H1 (cell line): ENCODE data around the gene EZH1. TPM values are rescaled to one million over a fixed set of nuclear protein-coding genes. Genes with fewer than 3 reads are reported as not detected.

Source experiments
- CTCF ChIA-PET: fragments of 300-600 bp; sonication (Branson Sonifier 250); formaldehyde crosslinking; loops from one replicate; lab custom pipeline; 2021; ENCODE audit not compliant: partially characterized antibody; lab: Charles Lee
- POLR2A ChIA-PET: fragments of 300-600 bp; sonication (Branson Sonifier 250); formaldehyde crosslinking; loops from one replicate; lab custom pipeline; 2021; ENCODE audit warnings: inconsistent platforms; ENCODE audit not compliant: partially characterized antibody; lab: Charles Lee
- DNase-seq, 2 experiments: peaks; one replicate each; pipeline versions ENCODE4 v3.0.0 to v3.0.0-alpha.2; 2010 to 2022; ENCODE audit warnings: low spot score in 2 of 2, low read depth in 1 of 2, mixed read lengths in 1 of 2
- FAIRE-seq: peaks from 2 replicates; lab custom pipeline; 2011; peaks lifted over from hg19 to GRCh38; lab: Jason Lieb, UNC
- H2AFZ ChIP-seq: 2 replicates; pipeline ENCODE4 v1.8.1; 2012; ENCODE audit warnings: low read length, inconsistent platforms
- H2AK5ac ChIP-seq: 2 replicates; pipeline ENCODE4 v1.6.1; 2013; ENCODE audit warnings: low read depth, low read length
- H2BK120ac ChIP-seq: replicated peaks from 2 replicates; pipeline ENCODE3; 2013; ENCODE audit warnings: low read depth, low read length, inconsistent platforms
- H2BK12ac ChIP-seq: 2 replicates; pipeline ENCODE4 v1.6.1; 2013; ENCODE audit warnings: low read depth, low read length
- H2BK15ac ChIP-seq: 2 replicates; pipeline ENCODE4 v1.6.1; 2013; ENCODE audit warnings: low read length
- H2BK20ac ChIP-seq: 2 replicates; pipeline ENCODE4 v1.6.1; 2013; ENCODE audit warnings: low read length
- H2BK5ac ChIP-seq: 2 replicates; pipeline ENCODE4 v1.6.1; 2013; ENCODE audit warnings: low read depth, low read length
- H3K14ac ChIP-seq: 2 replicates; pipeline ENCODE4 v1.6.1; 2013; ENCODE audit warnings: inconsistent platforms; ENCODE audit not compliant: insufficient read length
- H3K18ac ChIP-seq: 2 replicates; pipeline ENCODE4 v1.6.1; 2013; ENCODE audit warnings: low read length; ENCODE audit errors: extremely low read depth
- H3K23ac ChIP-seq: 2 replicates; pipeline ENCODE4 v1.6.1; 2013; ENCODE audit warnings: inconsistent platforms; ENCODE audit not compliant: insufficient read length
- H3K23me2 ChIP-seq: 2 replicates; pipeline ENCODE4 v1.6.1; 2013; ENCODE audit warnings: low read depth, low read length
- H3K27ac ChIP-seq: 2 replicates; pipeline ENCODE4 v1.6.1; 2011; ENCODE audit warnings: low read depth, low read length, inconsistent platforms
- H3K27me3 ChIP-seq, 4 experiments: replicated peaks in 1 of 4; 1 replicate in 1 of 4; 2 replicates in 3 of 4; pipeline versions ENCODE4 v1.6.1 to v1.8.1; 2011 to 2013; ENCODE audit warnings: low read length in 3 of 4, mild to moderate bottlenecking in 3 of 4, inconsistent platforms in 2 of 4, mixed read lengths in 2 of 4, moderate library complexity in 1 of 4; ENCODE audit not compliant: control insufficient read depth in 3 of 4, insufficient read depth in 3 of 4; ENCODE audit errors: extremely low read depth in 1 of 4
- H3K36me3 ChIP-seq, 4 experiments: 2 replicates each; pipeline versions ENCODE4 v1.6.1 to v1.8.1; 2011 to 2013; ENCODE audit warnings: mild to moderate bottlenecking in 4 of 4, low read length in 3 of 4, moderate library complexity in 2 of 4, control low read depth in 1 of 4, inconsistent platforms in 1 of 4; ENCODE audit not compliant: insufficient read depth in 4 of 4, control insufficient read depth in 2 of 4
- H3K4ac ChIP-seq: replicated peaks from 2 replicates; pipeline ENCODE3; 2013; ENCODE audit warnings: low read length, low read depth, mixed read lengths, inconsistent platforms; ENCODE audit not compliant: insufficient read length
- H3K4me1 ChIP-seq, 4 experiments: replicated peaks in 1 of 4; 1 replicate in 1 of 4; 2 replicates in 3 of 4; pipeline versions ENCODE4 v1.6.1 to v1.8.1; 2011 to 2013; ENCODE audit warnings: low read length in 3 of 4, inconsistent platforms in 2 of 4, mixed read lengths in 1 of 4; ENCODE audit not compliant: insufficient read depth in 4 of 4, control insufficient read depth in 3 of 4
- H3K4me2 ChIP-seq, 2 experiments: 2 replicates each; pipeline versions ENCODE4 v1.6.1 to v1.8.1; 2011 to 2013; ENCODE audit warnings: low read depth in 2 of 2, low read length in 2 of 2, control low read depth in 1 of 2, inconsistent platforms in 1 of 2, mild to moderate bottlenecking in 1 of 2; ENCODE audit not compliant: insufficient read depth in 1 of 2
- H3K4me3 ChIP-seq, 4 experiments: fragments of 200-600, 300-600 bp in 1 of 4; sonication (generic), shearing (Covaris generic), sonication (Bioruptor Twin) in 1 of 4; 2 replicates each; pipeline versions ENCODE4 v1.5.1 to v1.8.1; 2011 to 2016; ENCODE audit warnings: low read length in 4 of 4, low read depth in 3 of 4, control low read depth in 2 of 4, inconsistent platforms in 2 of 4, mild to moderate bottlenecking in 2 of 4, mixed read lengths in 1 of 4, moderate library complexity in 1 of 4; ENCODE audit not compliant: insufficient read depth in 2 of 4; ENCODE audit errors: extremely low read depth in 1 of 4
- H3K56ac ChIP-seq: replicated peaks from 2 replicates; pipeline ENCODE3; 2013; ENCODE audit warnings: low read depth, mild to moderate bottlenecking, mixed read lengths, low read length, inconsistent platforms; ENCODE audit not compliant: insufficient read length
- H3K79me1 ChIP-seq: 2 replicates; pipeline ENCODE4 v1.6.1; 2013; ENCODE audit warnings: low read depth, low read length, control low read depth
- H3K79me2 ChIP-seq, 2 experiments: 2 replicates each; pipeline versions ENCODE4 v1.6.1 to v1.8.1; 2012 to 2013; ENCODE audit warnings: low read length in 2 of 2, mild to moderate bottlenecking in 2 of 2, inconsistent platforms in 1 of 2; ENCODE audit not compliant: insufficient read depth in 2 of 2, control insufficient read depth in 1 of 2
- H3K9ac ChIP-seq, 4 experiments: replicated peaks in 1 of 4; 1 replicate in 1 of 4; 2 replicates in 3 of 4; pipeline versions ENCODE4 v1.6.1 to v1.8.1; 2011 to 2013; ENCODE audit warnings: low read depth in 3 of 4, low read length in 3 of 4, control low read depth in 2 of 4, mild to moderate bottlenecking in 2 of 4, moderate library complexity in 2 of 4, inconsistent platforms in 1 of 4; ENCODE audit errors: extremely low read depth in 1 of 4
- H3K9me3 ChIP-seq, 2 experiments: 2 replicates each; pipeline versions ENCODE4 v1.6.1 to v1.8.1; 2012 to 2013; ENCODE audit warnings: mild to moderate bottlenecking in 2 of 2, moderate library complexity in 2 of 2, control low read depth in 1 of 2, inconsistent platforms in 1 of 2, low read depth in 1 of 2, low read length in 1 of 2, mixed read lengths in 1 of 2; ENCODE audit not compliant: insufficient read depth in 2 of 2
- H4K20me1 ChIP-seq, 2 experiments: replicated peaks in 1 of 2; 2 replicates each; pipeline versions ENCODE3 to v1.8.1; 2011 to 2013; ENCODE audit warnings: inconsistent platforms in 2 of 2, low read length in 2 of 2, mild to moderate bottlenecking in 1 of 2; ENCODE audit not compliant: insufficient read depth in 2 of 2, control insufficient read depth in 1 of 2
- H4K5ac ChIP-seq: 2 replicates; pipeline ENCODE4 v1.6.1; 2013; ENCODE audit warnings: low read length, low read depth, mixed read lengths, inconsistent platforms; ENCODE audit not compliant: insufficient read length
- H4K8ac ChIP-seq: 2 replicates; pipeline ENCODE4 v1.8.0; 2013; ENCODE audit warnings: mild to moderate bottlenecking, moderate library complexity, low read length, inconsistent platforms; ENCODE audit not compliant: insufficient read depth; ENCODE audit errors: extremely low read depth
- H4K91ac ChIP-seq: replicated peaks from 2 replicates; pipeline ENCODE3; 2013; ENCODE audit warnings: low read length, mixed read lengths, inconsistent platforms; ENCODE audit not compliant: insufficient read length
- ASH2L ChIP-seq: fragments of 200-600, 300-600 bp; sonication (generic); IDR thresholded peaks from one replicate; pipeline ENCODE4 v1.7.1; 2017; ENCODE audit warnings: low read length
- CHD2 ChIP-seq: IDR thresholded peaks from 2 replicates; pipeline ENCODE4 v1.6.1; 2012; ENCODE audit warnings: low read length, improper control_type of control experiment
- EZH2 ChIP-seq: fragments of 200-600 bp; sonication (generic); IDR thresholded peaks from 2 replicates; pipeline ENCODE4 v1.7.1; 2012; ENCODE audit warnings: low read depth, mild to moderate bottlenecking, moderate library complexity, low read length, inconsistent platforms; ENCODE audit not compliant: severe bottlenecking
- JUND ChIP-seq: IDR thresholded peaks from 2 replicates; pipeline ENCODE4 v1.6.1; 2011; ENCODE audit warnings: mild to moderate bottlenecking, improper control_type of control experiment, low read length
- SIN3A ChIP-seq, 2 experiments: IDR thresholded peaks in 1 of 2; conservative IDR thresholded peaks in 1 of 2; 2 replicates each; pipeline ENCODE4 v1.6.1; 2011 to 2012; ENCODE audit warnings: low read length in 2 of 2, improper control_type of control experiment in 1 of 2, low read depth in 1 of 2, mild to moderate bottlenecking in 1 of 2
- WGBS, 2 experiments: shearing (Covaris generic) in 1 of 2; methylation state at CpG; one replicate each; pipeline versions ENCODE4 v1.1.6 to v1.1.7; 2013 to 2015; ENCODE audit warnings: low lambda C conversion rate in 2 of 2, mixed read lengths in 2 of 2, inconsistent platforms in 1 of 2, low coverage in 1 of 2, missing lambda C conversion rate in 1 of 2; ENCODE audit not compliant: insufficient replicate concordance in 2 of 2, insufficient coverage in 1 of 2, insufficient read length in 1 of 2; ENCODE audit errors: extremely low coverage in 1 of 2, missing lambda C conversion rate in 1 of 2; 5-methylcytosine and 5-hydroxymethylcytosine counted together
- polyA plus RNA-seq, 7 experiments: library from polyadenylated mRNA; depleted of rRNA in 3 of 7; stranded (reverse) in 5 of 7; unstranded in 2 of 7; fragments of >200 nt in 5 of 7; fragments of 200-250 nt in 2 of 7; gene quantifications; 1 replicate in 5 of 7; 2 replicates in 1 of 7; 4 replicates in 1 of 7; pipeline versions ENCODE4 v1.2.1 to v1.2.3, GENCODE V29; 2011 to 2013; ENCODE audit warnings: missing spikeins in 2 of 7, mixed read lengths in 2 of 7
- total RNA-seq: library from RNA; stranded (reverse); fragmentation: NEBNext Ultra II Directional; extraction: Animal tissue kit (Norgen Biotek cat#: 25700); gene quantifications from 2 replicates; pipeline ENCODE4 v1.2.1, GENCODE V29; 2021

The EZH1 gene
- total and polyA plus RNA-seq, 2 of the 8 experiments (the other 6 are each of a cell fraction or from before 2014, with no cell fraction given): 17.4 to 20.8 TPM

DNA sequence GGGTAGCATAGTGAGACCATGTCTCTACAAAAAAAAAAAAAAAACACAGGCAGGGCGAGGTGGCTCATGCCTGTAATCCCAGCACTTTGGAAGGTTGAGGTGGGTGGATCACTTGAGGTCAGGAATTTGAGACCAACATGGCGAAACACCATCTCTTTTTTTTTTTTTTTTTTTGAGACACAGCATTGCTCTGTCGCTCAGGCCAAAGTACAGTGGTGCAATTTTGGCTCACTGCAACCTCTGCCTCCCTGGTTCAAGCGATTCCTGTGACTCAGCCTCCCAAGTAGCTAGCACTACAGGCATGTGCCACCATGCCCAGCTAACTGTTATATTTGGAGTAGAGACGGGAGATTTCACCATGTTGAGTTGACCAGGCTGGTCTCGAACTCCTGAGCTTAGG, 21.3 kb upstream of the EZH1 start:
- no peak overlapping the region for H3K4ac ChIP-seq
- H2BK5ac ChIP-seq: no peak overlapping the region
- CTCF ChIA-PET: interaction anchor here (0.6 to 2.3 kb wide), 3 partner anchors 16 to 306 kb away, joined by 3 to 5 read pairs (median 4); no protein-coding TSS in a partner anchor
- H2BK120ac ChIP-seq: no peak overlapping the region
- no peak overlapping the region for H2AFZ ChIP-seq
- no peak overlapping the region for H3K14ac ChIP-seq
- peaks cover 6 to 13% (median 11%) of the 10 kb centered on the region in 4 experiments; a peak in 6 of 7 replicates for H3K27me3 ChIP-seq
- H3K56ac ChIP-seq: no peak overlapping the region
- H4K5ac ChIP-seq: no peak overlapping the region
- H3K4me3 ChIP-seq: no peak overlapping the region
- H3K79me1 ChIP-seq: no peaks in the 10 kb centered on the region
- TF ChIP-seq EZH2 (no peak), CHD2 (no peak), JUND (no peak), ASH2L (no peak), SIN3A (conservative IDR thresholded peaks at IDR 0.05 in 1 of 2, IDR thresholded peaks at IDR 0.05 in 1 of 2; ENCODE audit: low read depth in 1 of 2, low read length in 2 of 2) (no peak)
- WGBS, 2 experiments: 81% methylated on average over 5 of the region's 6 CpGs; no CpG with 5 or more reads in 1 of the 2 experiments
- no peak overlapping the region for H2BK15ac ChIP-seq
- no peaks in the 10 kb centered on the region for H4K20me1 ChIP-seq
- no peak overlapping the region for H2BK20ac ChIP-seq
- peaks cover 5 to 12% (median 7%) of the 10 kb centered on the region in 4 experiments for H3K4me1 ChIP-seq
- no peak overlapping the region for H3K9ac ChIP-seq
- no peak overlapping the region for H3K23ac ChIP-seq
- H4K8ac ChIP-seq: no peak overlapping the region
- no peak overlapping the region for H2AK5ac ChIP-seq
- DNase-seq: no peak
- H3K18ac ChIP-seq: no peak overlapping the region
- H3K4me2 ChIP-seq: no peak overlapping the region
- no peaks in the 10 kb centered on the region for H3K79me2 ChIP-seq
- POLR2A ChIA-PET: interaction anchor here (1.6 kb wide), 1 partner anchor 199 kb away, joined by 3 read pairs; no protein-coding TSS in a partner anchor
- H2BK12ac ChIP-seq: no peak overlapping the region
- H3K27ac ChIP-seq: no peak overlapping the region
- H4K91ac ChIP-seq: no peak overlapping the region
- no peaks in the 10 kb centered on the region for H3K36me3 ChIP-seq
- H3K23me2 ChIP-seq: peaks cover 3% of the 10 kb centered on the region; the same call in 1 of the 2 replicates
- FAIRE-seq: no peak
- H3K9me3 ChIP-seq: no peaks in the 10 kb centered on the region
